Stimulated activated CD4-positive, alpha-beta T cell treated with anti-CD3 and anti-CD28 coated beads, TNF-alpha, amount 100 ng/mL, for 1 hour (primary cell): ENCODE data around the gene PWWP2A.
"Not testable (repeated sequence)": the region's sequence is repeated elsewhere in the genome, so short reads cannot be mapped to it uniquely, and the experiment has no call there.

Experiments used
- DNase-seq, 3 donors: peaks; one replicate each; pipeline ENCODE4 v3.0.0-alpha.2; 2020; ENCODE audit warnings: low read depth in 3 of 3, low spot score in 1 of 3

The PWWP2A gene

GRCh38 chr5:160081495-160081894, 37.8 kb downstream of the PWWP2A start:
- no peak for DNase-seq

DNA sequence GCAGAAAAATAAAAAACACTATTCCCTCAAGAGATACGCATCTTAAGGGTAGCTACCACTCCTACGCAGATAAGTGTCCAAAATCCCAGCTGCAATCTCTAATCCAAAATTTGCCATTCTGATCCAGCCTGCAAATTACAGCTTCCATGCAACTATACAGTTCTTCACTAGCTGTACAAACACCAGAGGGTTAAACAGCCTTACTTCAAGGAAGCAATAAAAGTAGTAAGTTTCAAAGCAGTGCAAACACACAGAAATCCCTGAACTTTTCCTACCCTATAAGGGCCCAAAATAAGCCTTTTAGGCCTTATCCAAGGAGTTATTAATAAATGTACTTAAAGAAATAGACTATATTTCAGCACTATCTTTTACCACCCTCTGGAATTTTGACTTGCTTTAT, 39.5 kb downstream of the PWWP2A start:
- DNase-seq: no peak

DNA sequence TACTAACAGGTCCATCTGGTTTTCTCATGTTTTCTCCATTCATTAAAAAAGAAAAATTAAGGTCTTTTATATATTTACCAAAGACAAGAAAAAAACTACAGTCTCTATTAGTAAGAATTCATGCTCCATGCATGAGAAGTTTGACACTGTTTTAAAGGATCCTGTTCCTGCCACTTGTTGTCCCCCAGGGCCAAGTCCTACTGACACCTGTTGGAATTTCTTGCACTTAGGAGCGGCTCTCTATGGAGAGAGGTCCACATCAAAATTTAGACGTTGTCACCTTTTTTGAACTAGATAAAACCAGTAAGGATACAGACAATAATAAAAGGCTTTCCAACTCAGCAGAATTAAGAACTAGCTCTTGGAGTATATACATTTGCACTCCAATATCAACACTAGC, 42.3 kb downstream of the PWWP2A start:
- no peak for DNase-seq

DNA sequence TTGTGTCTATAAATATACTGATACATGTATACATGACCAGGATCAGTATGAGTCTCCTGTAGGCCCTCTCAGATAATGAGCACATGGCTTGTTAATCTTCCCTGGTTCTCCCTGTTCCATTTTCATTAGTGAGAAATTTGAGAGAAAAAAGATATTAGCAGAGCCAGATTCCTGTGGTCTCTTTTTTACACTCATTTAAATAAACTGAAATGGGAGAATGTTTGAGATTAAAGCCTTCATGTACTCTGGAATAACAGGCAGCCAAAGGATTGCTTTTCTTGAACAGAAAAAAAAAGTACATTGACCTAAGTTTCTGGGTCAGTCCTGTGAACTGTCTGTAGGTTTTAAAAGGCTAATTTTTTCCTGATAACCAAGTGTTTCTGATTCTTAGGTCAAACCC, 44.2 kb downstream of the PWWP2A start:
- DNase-seq: no peak

DNA sequence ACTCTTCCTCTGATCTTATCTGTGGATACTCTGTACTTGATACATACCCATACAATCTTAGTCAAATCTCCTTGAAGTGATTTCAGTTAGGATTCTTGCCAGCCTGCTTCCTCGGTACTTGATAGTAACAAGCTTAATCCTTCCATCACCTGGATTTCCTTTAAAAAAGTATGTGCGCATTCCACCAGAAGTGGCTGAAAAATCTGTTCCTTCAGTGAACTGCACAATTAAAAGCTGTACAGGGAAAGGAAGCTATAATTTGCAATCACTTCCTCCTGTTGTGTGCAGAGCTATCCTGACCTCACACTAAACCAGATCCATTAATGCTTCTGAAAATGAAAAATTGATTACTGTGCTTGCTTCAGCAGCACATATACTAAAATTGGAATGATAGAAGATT, 47.3 kb downstream of the PWWP2A start:
- no peak for DNase-seq

DNA sequence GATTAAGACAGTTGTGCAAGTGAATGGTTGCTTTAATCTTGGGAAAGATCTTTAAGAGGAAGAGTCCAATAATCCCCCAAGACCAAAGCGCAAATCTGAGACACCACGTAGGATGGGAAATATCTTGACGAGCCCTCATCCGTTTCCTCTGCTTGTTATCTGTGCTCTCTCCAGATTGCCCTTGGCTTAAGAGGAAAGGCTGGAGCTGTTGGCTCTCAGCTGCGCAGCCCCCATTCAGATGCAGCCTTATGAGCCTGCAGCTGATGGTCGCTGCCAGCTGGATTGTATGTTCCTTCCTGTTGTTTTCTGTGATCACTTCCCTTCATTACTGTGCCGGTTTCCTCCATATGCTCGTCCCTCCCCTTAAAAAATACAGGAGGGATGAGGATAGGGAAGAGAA, 47.7 kb downstream of the PWWP2A start:
- no peak for DNase-seq

DNA sequence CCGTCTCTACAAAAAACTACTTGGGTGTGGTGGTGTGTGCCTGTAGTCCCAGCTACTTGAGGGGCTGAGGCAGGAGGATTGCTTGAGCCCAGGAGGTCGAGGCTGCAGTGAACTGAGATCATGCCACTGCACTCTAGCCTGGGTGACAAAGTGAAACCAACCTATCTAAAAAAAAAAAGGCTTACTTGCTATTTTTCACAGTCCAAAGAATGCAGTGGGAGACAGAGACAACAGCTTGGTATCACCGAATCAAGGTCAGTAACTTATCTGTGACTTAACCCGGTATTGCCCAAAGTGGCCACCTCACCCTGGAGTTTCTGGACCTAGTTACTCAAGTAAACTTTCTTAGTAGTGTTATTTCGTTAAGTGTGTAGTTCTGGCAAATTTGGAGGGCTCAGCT, 50.1 kb downstream of the PWWP2A start:
- not testable (repeated sequence) for DNase-seq

DNA sequence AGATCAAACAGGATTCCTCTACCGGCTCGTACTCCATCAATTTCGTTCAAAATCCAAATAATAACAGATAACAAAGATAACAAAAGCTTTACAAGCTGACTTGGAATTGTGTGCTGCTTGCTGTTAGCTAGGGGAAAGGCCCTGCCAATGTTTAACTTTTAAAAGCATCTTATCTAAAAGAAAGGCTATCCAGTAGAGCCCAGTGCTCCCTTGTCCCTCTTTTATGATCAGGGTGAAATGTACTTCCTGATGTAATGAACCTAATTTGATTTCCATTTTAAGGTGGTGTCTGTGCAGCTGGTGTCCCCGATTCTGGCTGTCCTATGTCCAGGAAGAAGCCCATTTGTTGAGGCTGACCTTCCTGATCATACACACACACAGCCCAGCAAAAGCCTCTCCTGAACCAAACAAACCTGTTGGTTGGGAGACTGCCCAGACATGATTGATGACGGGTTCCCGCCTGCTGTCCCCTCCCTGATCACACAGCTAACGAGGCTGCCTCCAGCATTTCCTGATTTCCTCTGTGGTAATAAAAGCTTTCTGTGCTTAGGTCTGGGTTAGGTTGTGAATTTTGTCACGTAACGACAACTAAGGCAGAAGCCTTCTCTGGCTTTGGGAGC, 54.1 kb downstream of the PWWP2A start:
- DNase-seq: no peak

GRCh38 chr5:160064417-160064810, 54.8 kb downstream of the PWWP2A start:
- DNase-seq: no peak

GRCh38 chr5:160061770-160062169, 57.5 kb downstream of the PWWP2A start:
- no peak for DNase-seq

DNA sequence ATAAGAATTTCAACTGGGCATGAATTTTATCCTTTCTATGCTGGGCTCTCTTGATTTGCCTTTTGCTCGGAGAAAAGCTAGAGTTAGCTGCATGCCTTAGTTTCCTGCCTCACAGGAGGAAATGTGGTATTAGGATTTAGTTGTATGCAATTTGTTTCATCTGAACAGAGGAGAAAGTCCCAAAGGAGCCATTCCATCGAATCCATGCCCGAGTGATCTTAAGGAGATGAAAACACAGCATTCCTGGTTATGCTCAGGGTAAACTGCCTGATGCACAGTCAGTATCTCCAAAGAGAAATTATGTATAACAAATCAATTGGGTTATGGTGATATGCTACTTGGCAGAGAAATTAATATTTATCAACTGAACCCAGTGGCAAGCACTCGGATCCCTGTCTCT, 59.2 kb downstream of the PWWP2A start:
- DNase-seq: no peak

DNA sequence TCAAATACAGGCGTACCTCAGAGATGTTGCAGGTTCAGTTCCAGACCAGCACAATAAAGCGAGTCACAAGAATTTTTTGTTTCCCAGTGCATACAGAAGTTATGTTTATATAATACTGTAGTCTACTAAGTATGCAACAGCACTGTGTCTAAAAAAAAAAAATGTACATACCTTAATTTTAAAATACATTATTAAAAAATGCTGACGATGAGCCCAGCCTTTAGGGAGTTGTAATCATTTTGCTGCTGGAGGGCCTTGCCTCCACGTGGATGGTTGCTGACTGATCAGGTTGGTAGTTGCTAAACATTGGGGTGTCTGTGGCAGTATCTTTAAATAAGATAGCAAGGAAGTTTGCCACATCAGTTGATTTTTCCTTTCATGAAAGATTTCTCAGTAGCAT, 62.0 kb downstream of the PWWP2A start:
- no peak for DNase-seq

GRCh38 chr5:160054831-160055230, 64.4 kb downstream of the PWWP2A start:
- DNase-seq: no peak

- DNase-seq: no peak
These were observed 65.2 kb downstream of the PWWP2A start for GRCh38 chr5:160054047-160054446.

DNA sequence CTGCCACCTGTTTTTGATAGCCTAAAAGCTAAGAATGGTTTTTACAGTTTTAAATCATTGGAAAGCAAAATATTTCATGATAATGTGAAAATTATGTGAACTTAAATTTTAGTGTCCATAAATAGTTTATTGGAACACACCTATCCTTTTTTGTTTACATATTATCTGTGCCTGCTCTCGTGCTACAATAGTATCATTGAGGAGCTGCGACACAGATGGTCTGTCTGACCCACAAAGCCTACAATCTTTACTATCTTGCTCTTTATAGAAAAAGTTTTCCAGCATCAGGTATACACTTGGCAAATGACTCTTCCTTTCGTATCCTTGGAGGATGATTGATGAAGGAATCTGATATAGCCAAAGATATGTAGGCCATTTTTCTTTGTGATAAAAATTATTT, 70.2 kb downstream of the PWWP2A start:
- DNase-seq: no peak

DNA sequence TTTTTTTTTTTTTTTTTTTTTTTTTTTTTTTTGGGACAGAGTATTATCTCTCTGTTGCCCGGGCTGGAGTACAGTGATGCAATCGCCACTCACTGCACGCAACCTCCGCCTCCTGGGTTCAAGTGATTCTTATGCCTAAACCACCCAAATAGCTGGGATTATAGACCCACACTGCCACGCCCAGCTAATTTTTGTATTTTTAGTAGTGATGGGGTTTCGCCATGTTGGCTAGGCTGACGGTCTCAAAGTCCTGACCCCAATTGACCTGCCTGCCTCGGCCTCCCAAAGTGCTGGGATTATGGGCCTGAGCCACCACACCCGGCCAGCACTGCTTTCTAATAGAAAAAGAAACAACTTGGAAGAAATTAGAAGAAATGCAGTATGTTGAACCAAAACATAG, 71.1 kb downstream of the PWWP2A start:
- no peak for DNase-seq

- no peak for DNase-seq
These were observed 71.8 kb downstream of the PWWP2A start for GRCh38 chr5:160047423-160047822.

DNA sequence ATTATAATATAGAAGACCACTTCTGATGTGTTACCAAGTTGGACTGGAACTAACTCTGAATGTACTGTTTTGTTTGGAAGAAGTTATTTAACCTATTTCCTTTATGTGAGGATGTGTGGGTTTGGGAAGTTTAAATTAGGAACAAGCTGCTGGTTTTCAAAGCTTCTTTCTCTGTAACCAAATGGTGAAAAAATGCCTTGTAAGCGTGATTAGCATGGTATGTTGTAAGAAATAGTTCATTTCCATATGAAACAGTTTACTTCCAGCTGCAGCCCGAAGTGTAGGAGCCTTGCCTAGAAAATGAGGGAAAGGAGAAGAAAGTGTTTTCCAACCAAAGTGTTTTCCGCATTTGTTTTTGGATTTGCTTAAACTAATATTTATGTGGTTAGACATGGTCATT, 74.3 kb downstream of the PWWP2A start:
- no peak for DNase-seq

DNA sequence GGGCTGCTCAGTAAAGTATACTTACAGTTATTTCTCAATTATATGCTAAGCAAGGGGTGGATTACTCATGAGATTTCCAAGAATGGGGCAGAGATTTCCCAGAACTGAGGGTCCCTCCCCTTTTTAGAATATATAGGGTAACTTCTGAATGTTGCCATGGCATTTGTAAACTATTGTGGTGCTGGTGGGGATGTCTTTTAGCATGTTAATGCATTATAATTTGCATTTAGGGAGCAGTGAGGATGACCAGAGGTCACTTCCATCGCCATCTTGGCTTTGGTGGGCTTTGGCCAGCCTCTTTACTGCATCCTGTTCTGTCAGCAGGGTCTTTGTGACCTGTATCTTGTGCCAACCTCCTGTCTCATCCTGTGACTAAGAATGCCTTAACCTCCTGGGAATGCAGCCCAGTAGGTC, 74.9 kb downstream of the PWWP2A start:
- DNase-seq: no peak

- no peak for DNase-seq
These were observed 76.6 kb downstream of the PWWP2A start for GRCh38 chr5:160042671-160043070.
